HG03064 (cell line): ENCODE data around the gene ELMO2.

Experiments
- ATAC-seq: cut with Tn5 transposase; IDR thresholded peaks from one replicate; pipeline ENCODE4 v1.9.1; 2021; ENCODE audit warnings: low read depth; ENCODE audit not compliant: unreplicated experiment

The ELMO2 gene

GRCh38 chr20:46368902-46369268 is 37.5 kb downstream of the ELMO2 start:
- ATAC-seq, result no peak

- no peak for ATAC-seq
Measured at GRCh38 chr20:46367967-46368901, 38.2 kb downstream of the ELMO2 start.

- no peak for ATAC-seq
Measured at GRCh38 chr20:46367234-46367633, 39.2 kb downstream of the ELMO2 start.

- no peak for ATAC-seq
Measured at GRCh38 chr20:46366826-46367225, 39.6 kb downstream of the ELMO2 start.

- ATAC-seq, result no peak
Measured at GRCh38 chr20:46365487-46366220, 40.8 kb downstream of the ELMO2 start.

GRCh38 chr20:46364670-46365486 is 41.5 kb downstream of the ELMO2 start:
- ATAC-seq, result no peak

- ATAC-seq, result peak; percentile 67
Measured at GRCh38 chr20:46363874-46364669, 42.3 kb downstream of the ELMO2 start.

- ATAC-seq, result peak; percentile 9
Measured at GRCh38 chr20:46362921-46363867, 43.2 kb downstream of the ELMO2 start.

GRCh38 chr20:46361811-46362210 is 44.6 kb downstream of the ELMO2 start:
- ATAC-seq, result no peak

GRCh38 chr20:46361381-46361780 is 45.0 kb downstream of the ELMO2 start:
- ATAC-seq, result no peak

GRCh38 chr20:46359233-46359751 is 47.1 kb downstream of the ELMO2 start:
- ATAC-seq, result no peak

- ATAC-seq, result no peak
Measured at GRCh38 chr20:46358346-46359058, 47.9 kb downstream of the ELMO2 start.

- no peak for ATAC-seq
Measured at GRCh38 chr20:46357030-46357514, 49.3 kb downstream of the ELMO2 start.

- ATAC-seq, result no peak
Measured at GRCh38 chr20:46356195-46357029, 50.0 kb downstream of the ELMO2 start.

GRCh38 chr20:46355778-46356177 is 50.6 kb downstream of the ELMO2 start:
- ATAC-seq, result no peak

- no peak for ATAC-seq
Measured at GRCh38 chr20:46354920-46355654, 51.3 kb downstream of the ELMO2 start.

GRCh38 chr20:46354207-46354555 is 52.2 kb downstream of the ELMO2 start:
- no peak for ATAC-seq
